NB4 (cell line): Measurements from ENCODE around the gene DCAF11.

Source experiments
- TF ChIP-seq, protein P1 (sequence below): IDR thresholded peaks from one replicate; pipeline ENCODE4 v1.5.1; 2012; ENCODE audit warnings: low read depth, low read length
- TF ChIP-seq, protein P2 (sequence below): IDR thresholded peaks from 2 replicates; pipeline ENCODE4 v1.6.1; 2011; ENCODE audit warnings: low read depth, low read length

DNA sequence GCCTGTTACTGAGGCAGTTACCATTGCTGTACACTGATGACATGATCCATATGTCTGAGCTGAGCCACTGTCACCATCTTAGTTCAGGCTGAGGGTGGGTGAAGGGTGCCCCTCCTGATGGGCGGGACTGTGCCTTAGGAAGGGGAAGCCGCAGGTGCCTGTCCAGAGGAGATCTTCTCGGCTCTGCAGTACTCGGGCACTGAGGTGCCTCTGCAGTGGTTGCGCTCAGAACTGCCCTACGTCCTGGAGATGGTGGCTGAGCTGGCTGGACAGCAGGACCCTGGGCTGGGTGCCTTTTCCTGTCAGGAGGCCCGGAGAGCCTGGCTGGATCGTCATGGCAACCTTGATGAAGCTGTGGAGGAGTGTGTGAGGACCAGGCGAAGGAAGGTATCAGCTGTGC, 36.4 kb downstream of the DCAF11 start:
- TF ChIP-seq, protein P1, sequence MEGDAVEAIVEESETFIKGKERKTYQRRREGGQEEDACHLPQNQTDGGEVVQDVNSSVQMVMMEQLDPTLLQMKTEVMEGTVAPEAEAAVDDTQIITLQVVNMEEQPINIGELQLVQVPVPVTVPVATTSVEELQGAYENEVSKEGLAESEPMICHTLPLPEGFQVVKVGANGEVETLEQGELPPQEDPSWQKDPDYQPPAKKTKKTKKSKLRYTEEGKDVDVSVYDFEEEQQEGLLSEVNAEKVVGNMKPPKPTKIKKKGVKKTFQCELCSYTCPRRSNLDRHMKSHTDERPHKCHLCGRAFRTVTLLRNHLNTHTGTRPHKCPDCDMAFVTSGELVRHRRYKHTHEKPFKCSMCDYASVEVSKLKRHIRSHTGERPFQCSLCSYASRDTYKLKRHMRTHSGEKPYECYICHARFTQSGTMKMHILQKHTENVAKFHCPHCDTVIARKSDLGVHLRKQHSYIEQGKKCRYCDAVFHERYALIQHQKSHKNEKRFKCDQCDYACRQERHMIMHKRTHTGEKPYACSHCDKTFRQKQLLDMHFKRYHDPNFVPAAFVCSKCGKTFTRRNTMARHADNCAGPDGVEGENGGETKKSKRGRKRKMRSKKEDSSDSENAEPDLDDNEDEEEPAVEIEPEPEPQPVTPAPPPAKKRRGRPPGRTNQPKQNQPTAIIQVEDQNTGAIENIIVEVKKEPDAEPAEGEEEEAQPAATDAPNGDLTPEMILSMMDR: no peak
- TF ChIP-seq, protein P2, sequence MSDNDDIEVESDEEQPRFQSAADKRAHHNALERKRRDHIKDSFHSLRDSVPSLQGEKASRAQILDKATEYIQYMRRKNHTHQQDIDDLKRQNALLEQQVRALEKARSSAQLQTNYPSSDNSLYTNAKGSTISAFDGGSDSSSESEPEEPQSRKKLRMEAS: no peak
